Measurements from ENCODE around the gene SORBS2. TPM values are rescaled to one million over a fixed set of nuclear protein-coding genes. Genes with fewer than 3 reads are reported as not detected.

SORBS2 gene
- total RNA-seq, 1 donor from 2014 or later: not detected

DNA sequence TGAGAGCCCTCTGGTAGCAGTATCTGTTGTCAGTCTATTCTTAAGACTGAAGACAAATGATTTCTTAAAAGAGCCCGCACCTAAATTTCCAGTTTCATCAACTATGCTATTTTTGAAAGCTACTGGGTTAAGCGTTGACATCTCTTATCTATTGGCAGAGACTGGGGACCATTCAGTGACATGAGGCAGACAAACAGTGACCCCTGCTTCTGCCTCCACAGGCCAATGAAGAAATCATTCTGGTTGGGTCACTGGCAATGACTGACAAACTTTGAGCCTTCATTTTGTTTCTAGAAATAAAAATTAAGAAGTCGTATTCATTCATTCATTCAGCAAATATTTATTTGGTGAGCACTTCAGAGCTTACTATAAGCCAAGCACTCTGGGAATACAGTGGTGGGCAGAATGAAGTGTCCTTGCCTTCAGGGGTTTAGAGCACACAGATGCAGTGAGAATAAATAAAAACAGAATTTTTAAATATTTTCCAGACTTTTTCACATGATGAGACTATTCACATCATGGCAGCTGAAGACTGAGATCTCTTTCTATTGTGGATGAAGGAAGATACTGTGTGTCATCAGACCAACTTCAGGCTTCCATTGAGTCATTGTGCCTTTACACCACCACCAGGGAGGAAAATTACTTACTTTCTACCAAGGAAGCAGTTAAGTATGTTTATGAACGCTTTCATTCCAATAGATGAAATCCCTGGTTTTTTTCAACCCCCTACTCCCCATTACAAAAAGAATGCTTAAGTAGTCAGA lies 36.0 kb downstream of the SORBS2 start:
- intact Hi-C loops (cut with micrococcal nuclease): no loop called here

DNA sequence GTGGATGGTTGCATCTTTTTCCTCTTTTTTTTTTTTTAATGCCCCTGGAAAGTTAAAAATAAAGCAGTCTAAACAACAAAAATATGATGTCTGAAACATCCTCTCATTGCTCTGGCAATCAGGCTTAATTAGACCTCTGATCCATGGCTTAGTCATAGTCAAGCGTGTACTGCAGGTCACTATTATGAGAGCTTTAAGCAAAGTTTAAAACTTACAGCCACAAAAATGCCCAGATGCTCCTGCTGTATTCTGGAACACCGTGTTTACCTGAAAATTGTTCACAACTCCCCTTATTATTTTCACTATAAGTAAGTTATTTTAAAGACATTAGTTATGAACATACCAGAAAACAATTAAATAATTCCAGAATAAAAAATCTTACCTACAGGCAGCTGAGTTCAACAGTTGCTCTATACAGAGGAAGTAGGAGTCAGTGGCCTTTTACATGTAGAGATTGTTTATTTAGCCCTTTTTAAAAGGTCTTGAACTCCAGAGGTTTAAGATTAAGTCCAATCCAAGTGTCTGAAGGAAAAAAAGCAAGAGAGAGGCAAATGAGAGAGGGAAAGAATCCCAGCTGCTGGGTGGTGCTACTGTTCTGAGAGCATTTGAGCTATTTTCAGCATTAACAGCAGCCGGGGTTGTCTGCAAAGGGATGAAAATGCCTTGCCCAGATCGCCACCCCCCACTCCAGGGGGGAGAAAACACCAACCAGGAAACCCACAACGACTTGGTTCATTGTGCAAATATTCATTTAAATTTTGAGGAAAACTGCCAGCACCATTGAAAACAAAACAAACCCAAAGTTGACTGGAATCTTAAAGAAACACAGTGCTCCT lies 36.9 kb downstream of the SORBS2 start:
- intact Hi-C loops (cut with micrococcal nuclease): no loop called here

DNA sequence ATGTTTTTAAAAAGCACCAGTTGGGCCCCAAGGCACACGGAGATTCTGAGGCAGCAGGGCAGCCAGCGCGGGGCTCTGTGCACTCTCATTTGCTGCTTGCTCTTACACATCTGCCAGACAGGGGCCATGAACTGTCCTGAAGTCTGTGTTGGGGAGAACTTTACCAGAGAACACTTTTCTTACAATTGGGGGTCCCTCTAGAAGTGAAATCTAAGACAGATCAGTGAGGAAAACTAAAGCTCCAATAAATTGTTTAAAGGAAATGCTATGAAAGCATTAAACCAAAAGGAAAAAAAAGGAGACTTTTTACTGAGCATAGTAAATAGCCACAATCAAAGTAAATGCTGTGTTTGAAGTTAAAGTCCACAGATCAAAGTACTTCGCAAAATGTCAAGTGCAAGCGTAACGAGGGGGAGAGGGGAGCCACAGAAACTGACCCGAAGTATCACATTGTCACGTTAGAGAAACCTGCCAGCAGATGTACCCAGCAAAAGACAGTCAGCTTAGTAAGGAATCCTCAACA lies 37.8 kb downstream of the SORBS2 start:
- intact Hi-C loops (cut with micrococcal nuclease): no loop called here

DNA sequence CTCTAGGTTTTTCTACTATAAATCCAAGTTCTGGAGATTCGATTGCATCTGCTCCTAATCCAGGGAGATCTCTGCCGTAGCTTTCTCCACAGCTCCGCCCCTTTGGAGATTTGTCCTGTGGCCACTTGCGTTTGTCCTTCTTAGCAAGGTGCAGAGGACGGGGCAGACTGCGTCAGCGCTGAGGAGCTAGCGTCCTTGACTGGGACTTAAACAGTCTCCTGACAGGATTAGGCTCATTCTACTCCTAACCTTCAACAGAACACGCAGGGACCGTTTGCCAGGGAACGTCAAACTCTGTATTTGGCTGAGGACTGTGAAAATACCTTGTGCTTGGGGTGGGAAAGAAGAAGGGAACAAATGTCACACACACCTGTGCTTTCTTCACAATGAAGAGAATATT lies 38.6 kb downstream of the SORBS2 start:
- intact Hi-C loops (cut with micrococcal nuclease): no loop called here

DNA sequence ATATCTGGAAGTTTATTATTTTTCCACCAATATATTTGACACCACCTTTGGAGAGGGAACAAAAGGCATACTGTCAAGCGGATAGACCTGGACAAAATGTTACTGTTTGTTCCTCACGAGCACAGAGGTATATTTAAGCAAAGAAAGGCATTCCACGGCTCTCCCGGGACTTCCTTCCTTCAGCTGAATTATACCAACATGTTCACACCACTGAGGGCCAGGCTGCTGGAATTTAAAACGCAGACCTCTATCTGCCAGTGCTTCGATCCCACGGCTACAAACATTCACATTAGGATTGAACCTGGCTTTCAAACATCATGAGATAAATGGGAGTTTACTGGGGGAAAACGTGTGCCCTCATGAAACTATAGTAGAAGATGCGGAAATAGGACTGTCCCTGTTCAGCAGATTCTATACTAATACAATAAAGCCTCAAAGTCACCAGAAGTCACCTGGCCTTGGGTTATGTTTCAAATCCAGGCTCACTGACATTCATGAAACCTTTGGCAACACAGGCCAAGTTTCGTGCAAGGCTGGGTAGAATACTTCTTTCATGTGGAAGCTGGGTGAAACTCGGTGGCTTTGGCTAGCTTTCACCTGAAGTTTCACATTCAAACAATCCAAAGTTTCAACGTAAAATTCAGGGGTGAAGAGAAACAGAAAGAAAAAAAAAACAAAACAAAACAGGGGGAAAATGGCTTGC lies 39.5 kb downstream of the SORBS2 start:
- intact Hi-C loops (cut with micrococcal nuclease): no loop called here

DNA sequence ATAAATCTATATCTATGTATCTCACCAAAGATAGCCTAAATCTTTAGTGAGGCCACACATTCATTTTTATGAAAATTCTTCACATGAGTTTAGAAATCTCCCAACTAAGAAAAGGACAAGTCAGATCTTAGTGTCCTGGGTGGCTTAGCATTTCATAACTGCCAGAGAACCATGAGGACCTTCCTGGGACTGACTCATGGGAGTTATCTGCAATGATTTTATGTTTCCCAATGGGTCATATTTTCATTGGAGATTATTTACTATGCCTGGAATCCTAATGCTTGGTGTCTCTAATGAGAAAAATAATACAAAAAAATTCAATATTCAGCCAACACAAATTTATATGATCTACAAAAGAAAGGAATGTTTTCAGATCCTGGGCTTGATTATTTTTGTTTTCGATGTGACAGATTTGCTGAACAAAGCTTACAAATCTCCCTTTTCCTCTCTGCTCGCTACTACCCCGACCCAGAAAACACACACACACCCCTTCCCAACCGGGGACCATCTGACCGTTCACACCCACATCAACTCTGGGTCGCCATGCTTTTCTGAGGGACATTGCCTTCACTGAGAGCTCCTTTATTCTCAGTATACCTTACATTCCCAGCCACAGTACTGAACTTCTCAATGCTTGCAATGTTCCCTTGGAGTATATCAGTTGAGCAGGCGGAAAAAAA lies 40.1 kb downstream of the SORBS2 start:
- intact Hi-C loops (cut with micrococcal nuclease): no loop called here

DNA sequence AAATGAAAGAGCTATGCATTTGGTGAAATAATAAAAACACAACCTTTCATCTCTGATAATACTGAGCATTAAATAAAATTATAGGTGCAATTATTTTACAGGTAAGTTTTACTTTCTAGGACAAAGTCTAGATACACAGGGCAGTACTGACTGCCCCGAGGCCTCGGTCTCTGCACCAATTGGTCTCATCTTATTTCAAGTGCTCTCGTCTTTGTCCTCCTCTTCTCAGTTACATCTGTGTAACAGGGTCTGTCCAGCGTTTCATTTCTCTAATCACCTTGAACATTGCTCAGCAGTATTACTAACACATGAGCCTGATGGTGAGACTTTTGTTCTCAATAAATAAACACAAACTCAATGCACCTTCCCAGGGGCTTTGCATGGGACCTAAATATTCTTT lies 44.5 kb downstream of the SORBS2 start:
- intact Hi-C loops (cut with micrococcal nuclease): no loop called here

DNA sequence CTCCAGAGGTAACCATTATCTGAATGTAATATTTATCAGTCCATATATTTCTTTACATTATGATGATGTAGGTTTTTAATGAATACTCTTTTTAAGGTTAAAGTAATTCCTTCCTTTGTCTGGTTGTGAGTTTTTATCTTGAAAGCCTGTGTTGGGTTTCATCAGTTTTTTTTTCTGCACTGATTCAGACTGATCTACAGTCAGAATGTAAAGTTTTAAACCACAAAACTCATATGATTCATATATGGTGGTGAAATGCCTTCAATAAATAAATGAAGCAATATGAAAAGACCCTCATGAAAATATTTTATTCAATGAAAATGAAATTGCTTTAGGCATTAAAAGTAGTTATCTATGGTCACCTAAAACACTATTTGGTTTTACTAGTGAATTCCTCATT lies 47.1 kb downstream of the SORBS2 start:
- intact Hi-C loops (cut with micrococcal nuclease): no loop called here

DNA sequence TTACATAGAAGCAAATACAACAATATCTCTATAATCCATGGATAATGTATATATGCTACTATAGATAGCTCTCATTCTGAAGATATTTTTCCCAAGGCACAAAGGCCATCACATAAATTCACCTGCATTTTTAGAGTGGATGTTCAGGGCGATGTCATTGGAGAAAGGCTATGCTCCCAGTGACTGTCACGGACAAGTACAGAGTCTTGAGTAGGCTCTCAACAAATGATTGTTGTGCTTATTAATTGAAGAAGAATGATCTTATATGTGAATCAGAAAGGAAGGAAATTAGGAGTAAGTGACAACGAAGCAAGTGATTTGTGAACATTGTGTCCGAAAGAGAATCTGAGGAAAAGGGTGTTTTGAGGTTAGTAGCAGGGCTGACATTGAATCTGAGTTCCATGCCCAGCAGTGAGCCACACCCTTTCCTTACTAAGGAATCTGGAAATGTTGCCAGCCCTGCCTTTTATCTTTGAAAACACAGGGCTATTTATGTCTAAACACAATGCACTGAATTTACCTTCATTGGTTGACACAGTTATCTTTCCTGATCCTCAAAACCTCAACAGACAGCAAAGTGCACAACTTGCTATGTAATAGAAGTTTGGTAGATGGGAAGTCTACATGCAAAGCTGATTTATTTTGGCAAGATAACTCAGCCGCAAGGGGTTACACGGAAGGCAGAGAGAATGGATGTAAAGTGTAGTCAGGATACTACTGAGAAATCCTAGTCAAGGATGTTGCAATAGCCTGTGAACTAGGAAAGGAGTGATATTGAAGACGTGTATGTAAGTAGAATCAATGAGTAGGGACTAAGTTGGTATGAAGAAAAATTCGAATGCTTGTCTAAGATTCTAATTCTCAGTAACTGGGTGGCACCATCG lies 50.4 kb downstream of the SORBS2 start:
- intact Hi-C loops (cut with micrococcal nuclease): no loop called here

DNA sequence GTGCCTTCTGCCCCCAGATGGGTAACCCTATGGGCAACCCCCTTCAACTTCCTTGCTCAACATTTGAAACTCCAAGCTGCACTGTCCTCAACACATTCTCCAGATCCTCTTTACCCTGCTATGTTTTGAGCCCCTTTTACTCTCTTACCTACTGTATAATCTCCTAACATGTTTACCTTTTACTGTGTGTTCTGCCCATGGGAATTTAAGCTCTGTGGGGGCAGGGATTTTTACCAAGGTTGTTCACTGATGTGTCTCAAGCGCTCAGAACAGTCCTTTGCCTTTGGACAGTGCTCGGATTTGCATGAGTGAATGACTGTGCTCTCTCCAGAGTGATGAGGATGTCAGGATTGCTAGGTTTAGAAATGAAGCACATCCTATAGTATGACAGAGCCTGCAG lies 53.2 kb downstream of the SORBS2 start:
- intact Hi-C loops (cut with micrococcal nuclease): no loop called here

DNA sequence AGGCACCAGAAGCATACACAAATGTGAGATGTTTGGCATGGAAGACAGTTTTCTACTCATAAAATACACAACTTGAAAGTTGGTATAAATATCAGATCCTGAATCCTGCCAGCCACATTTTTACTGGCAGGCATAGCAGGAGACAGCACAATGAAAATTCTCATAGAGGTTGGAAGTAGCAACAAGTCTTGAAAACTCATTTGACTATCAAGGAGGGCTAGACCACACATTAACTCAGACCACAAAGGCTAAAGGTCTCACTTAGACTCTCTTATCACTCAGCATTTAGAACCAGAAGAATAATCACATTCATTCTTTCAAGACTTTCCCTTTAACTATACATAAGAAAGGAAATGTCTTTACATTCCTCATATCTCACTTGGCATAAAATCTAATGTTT lies 56.5 kb downstream of the SORBS2 start:
- intact Hi-C loops (cut with micrococcal nuclease): no loop called here

DNA sequence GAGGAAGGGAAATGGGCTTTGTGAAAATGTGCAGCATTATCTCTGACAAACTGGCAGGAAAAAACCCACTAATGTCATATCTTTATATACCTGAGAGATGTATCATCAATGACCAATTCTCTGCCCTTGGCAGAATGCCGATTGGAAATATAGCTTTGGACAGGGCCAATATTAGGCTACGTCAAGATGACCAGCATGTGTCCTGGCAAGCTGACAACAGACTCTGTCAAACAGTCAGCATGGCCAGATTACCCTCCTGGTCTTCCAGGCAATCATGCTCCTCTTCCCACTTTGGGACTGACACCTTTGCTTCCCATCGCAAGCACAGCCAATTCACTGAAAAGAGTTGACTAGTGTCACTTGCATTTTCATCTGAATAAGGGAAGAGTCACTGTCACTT lies 57.0 kb downstream of the SORBS2 start:
- intact Hi-C loops (cut with micrococcal nuclease): no loop called here

DNA sequence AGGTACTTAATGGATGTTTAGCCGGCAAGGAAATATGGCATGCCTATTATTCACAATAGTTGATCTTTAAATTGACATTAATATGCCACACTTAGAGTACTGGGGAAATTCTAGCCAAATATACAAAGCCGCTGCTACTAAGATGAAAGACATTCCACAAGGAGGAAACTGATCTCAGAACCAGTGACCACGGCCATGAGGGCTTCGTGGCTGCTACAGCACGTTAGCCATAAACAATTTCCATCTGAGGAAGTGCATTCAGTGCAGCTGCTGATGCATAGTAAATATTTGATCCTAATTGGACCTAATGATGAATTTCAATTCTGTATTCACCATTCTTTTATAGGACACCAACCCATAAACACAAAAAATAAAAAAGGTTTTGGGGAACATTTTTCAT lies 59.1 kb downstream of the SORBS2 start:
- intact Hi-C loops (cut with micrococcal nuclease): no loop called here

DNA sequence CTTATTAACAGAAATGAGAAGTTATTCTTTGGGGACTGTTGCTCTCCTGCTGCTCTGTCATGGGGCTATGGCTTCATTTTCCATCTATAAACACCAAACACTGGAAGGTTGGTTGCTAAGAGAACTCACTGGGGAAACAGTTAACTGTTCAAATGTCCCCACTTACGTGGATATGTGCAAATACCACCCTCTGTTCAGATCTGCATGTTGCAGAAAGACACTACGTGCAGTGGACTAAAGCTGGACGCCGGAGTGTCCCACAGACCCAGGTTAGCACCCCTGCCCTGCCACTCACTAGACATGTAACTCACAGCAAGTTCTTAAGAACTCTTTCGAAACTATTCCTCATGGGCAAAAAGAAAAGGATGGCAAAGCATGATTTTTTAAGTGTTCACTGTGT lies 62.1 kb downstream of the SORBS2 start:
- intact Hi-C loops (cut with micrococcal nuclease): no loop called here

DNA sequence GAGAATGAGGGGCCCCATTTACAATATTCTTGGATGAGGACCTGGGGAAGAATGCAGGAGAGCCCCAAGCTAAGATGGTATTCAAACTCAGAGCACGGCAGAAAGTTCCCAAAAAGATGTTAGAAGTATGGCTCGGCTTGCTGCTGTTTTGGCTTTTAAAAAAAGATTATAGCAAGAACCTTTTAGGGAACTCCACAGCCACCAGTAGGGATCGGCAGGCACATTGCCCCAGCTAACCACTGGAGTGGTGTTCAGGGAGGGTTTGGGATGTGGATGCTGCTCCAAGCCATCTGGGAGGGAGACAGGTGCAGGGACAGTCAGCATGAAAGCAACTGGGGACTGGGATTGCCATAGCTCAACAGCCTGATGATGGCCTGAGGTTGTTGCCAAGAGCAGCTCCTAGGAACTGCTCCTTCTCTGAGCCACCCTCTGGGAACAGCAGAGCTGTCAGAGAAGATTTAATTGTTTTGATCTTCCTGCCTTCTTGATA lies 63.0 kb downstream of the SORBS2 start:
- intact Hi-C loops (cut with micrococcal nuclease): no loop called here

DNA sequence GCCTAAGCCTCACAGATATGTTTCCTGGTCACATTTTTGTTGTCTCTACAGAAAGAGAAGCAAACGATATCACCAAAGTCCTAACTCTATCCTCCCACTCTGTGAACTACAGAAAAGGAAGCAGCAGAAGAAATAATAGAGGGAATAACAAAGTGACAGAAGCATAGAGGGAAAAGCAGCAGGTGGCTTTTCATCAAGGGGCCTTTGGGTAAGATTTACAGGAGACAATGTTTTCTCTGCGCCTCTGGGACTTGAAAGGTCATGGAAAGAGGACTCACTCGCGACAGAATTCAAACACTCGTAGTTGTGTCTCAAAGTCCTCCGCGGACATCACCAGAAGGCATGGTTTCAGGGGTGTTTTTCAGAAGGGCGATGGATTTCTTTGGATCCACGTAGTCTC lies 66.1 kb downstream of the SORBS2 start:
- intact Hi-C loops (cut with micrococcal nuclease): no loop called here

DNA sequence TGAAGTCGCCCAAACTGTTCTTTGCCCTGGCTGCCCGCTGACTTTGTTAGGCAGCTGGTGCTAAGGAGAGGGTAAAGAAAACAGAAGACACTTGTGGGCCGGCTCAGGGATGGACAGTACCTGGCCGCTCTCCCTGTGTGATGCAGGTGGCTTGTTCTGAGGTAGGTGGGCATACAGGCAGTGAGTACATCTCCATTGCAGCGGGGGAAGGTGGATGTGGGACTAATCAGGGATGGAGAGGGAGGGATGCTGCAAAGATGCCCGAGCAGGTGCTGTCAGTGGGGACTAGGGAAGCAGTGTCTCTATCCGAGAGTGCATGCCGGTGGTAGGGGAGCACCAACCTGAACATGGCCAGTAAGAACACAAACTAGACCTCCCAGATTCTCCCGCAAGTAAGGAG lies 67.0 kb downstream of the SORBS2 start:
- intact Hi-C loops (cut with micrococcal nuclease): no loop called here

DNA sequence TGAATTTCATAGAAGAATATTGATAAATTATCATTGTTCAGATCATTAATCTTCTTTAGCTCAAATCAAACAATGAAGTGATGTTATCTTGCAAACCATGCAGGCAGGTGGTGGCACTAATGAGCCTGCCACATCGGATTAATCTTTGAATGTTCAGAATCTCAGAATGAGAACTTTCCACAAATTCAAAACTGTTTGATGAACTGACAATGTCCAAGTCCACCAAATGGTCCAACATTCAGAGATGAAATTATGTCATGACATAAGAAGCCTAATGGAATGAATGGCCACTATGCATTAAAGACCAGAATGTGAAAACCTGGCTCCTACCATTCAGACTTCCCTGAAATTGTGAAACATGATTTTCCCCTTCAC lies 67.5 kb downstream of the SORBS2 start:
- intact Hi-C loops (cut with micrococcal nuclease): no loop called here

DNA sequence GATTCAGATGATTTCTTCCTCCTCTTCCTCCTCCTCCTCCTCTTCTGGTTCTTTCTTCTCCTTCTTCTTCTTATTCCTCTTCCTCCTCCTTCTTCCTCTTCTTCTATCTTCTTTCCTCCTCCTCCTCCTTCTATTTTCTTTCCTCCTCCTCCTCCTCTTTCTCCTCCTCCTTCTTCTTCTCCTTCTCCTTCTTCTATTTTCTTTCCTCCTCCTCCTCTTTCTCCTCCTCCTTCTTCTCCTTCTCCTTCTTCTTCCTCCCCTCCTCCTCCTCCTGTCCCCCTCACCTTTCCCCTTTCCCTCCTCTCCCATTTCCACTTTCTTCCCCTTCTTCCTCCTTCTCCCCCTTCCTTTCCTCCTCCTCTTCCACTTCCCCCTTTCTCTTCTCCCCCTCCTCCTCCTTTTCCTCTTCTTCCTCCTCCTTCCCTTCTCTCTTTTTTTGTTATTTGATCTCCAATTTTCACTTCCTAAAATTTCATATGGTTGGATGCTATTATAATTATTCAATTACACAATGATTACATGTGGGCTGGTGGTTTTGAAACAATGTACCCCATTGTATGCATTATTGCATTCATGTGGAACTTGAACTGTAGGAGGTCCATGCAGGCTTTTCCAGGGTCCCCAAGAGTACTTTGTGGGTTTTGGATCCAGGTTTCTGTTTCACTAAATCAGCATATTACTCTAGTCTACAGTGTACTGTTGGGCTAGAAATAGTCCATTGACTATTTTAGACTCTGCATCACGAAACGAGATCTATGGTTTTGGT lies 68.1 kb downstream of the SORBS2 start:
- intact Hi-C loops (cut with micrococcal nuclease): no loop called here

DNA sequence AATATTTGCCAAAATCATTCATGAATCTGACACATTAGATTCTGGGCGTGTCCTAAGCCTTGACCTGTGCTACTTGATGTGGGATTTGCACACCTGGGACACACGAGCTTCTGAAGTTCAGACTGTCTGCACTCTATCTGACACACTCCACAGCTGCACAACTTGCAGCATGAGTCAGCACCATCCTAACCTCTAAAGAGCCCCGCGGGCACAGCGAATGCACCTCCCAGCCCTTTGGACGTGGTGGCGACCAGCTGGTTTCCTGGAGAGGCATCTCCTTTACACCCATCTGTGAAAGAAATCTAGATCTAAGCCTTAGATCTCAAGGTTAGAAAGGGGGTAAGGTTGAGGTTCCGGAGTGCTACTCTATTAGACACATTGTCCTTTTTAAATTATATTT lies 69.2 kb downstream of the SORBS2 start:
- intact Hi-C loops (cut with micrococcal nuclease): no loop called here
